Measurements from ENCODE around the gene AFDN.

AFDN gene

GRCh38 chr6:167894965-167895364, 68.3 kb downstream of the AFDN start:
- no peaks in the 10 kb centered on the region for H3F3A ChIP-seq (ENCODE audit: insufficient read depth, low read length)
- H3K27ac ChIP-seq (ENCODE audit: low read length): no peak overlapping the region
- H3K36me3 ChIP-seq (replicated peaks; ENCODE audit: insufficient read depth, low read length): no peaks in the 10 kb centered on the region
- H4K20me1 ChIP-seq (ENCODE audit: insufficient read depth, low read length): no peaks in the 10 kb centered on the region
- H3K4me3 ChIP-seq (ENCODE audit: low read length): no peak overlapping the region
- H3K4me2 ChIP-seq (ENCODE audit: low read depth, low read length): no peak overlapping the region
- TF ChIP-seq CTCF (IDR thresholded peaks at IDR 0.05; ENCODE audit: low read length): no peak
- TF ChIP-seq EZH2phosphoT487 (IDR thresholded peaks at IDR 0.05; ENCODE audit: low read length): no peak
- no peak for TF ChIP-seq EZH2 (optimal IDR thresholded peaks at IDR 0.05; ENCODE audit: low read depth, low read length)
- no peaks in the 10 kb centered on the region for H3K4me1 ChIP-seq (ENCODE audit: low read length)
- no peaks in the 10 kb centered on the region for H3K9me3 ChIP-seq (replicated peaks; ENCODE audit: insufficient read depth, low read length)
- H3K79me2 ChIP-seq (ENCODE audit: low read length): no peaks in the 10 kb centered on the region
- H3K9me2 ChIP-seq (replicated peaks; ENCODE audit: insufficient read depth, low read length): no peaks in the 10 kb centered on the region
- H2AFZ ChIP-seq (ENCODE audit: low read length): no peak overlapping the region
- H3K27me3 ChIP-seq (replicated peaks; ENCODE audit: insufficient read depth, low read length): no peaks in the 10 kb centered on the region
- DNase-seq: no peak
- no peak overlapping the region for H3K9ac ChIP-seq (ENCODE audit: low read length)

- H3K36me3 ChIP-seq (replicated peaks; ENCODE audit: insufficient read depth, low read length): no peaks in the 10 kb centered on the region
- no peaks in the 10 kb centered on the region for H3K79me2 ChIP-seq (ENCODE audit: low read length)
Observed at GRCh38 chr6:167896648-167897047, 69.9 kb downstream of the AFDN start.

GRCh38 chr6:167898673-167899311, 72.1 kb downstream of the AFDN start:
- H3K9ac ChIP-seq (ENCODE audit: low read length): no peak overlapping the region
- no peaks in the 10 kb centered on the region for H3K9me2 ChIP-seq (replicated peaks; ENCODE audit: insufficient read depth, low read length)
- H3K79me2 ChIP-seq (ENCODE audit: low read length): no peaks in the 10 kb centered on the region
- H3K36me3 ChIP-seq (replicated peaks; ENCODE audit: insufficient read depth, low read length): no peaks in the 10 kb centered on the region
- peak; percentile 17 for DNase-seq
- H4K20me1 ChIP-seq (ENCODE audit: insufficient read depth, low read length): no peaks in the 10 kb centered on the region
- no peak overlapping the region for H2AFZ ChIP-seq (ENCODE audit: low read length)
- H3K4me2 ChIP-seq (ENCODE audit: low read depth, low read length): no peak overlapping the region
- H3K4me1 ChIP-seq (ENCODE audit: low read length): no peaks in the 10 kb centered on the region
- H3F3A ChIP-seq (ENCODE audit: insufficient read depth, low read length): no peaks in the 10 kb centered on the region
- H3K9me3 ChIP-seq (replicated peaks; ENCODE audit: insufficient read depth, low read length): no peaks in the 10 kb centered on the region
- no peaks in the 10 kb centered on the region for H3K27me3 ChIP-seq (replicated peaks; ENCODE audit: insufficient read depth, low read length)
- no peak overlapping the region for H3K27ac ChIP-seq (ENCODE audit: low read length)
- TF ChIP-seq CTCF (IDR thresholded peaks at IDR 0.05; ENCODE audit: low read length) (peak; percentile 44), EZH2phosphoT487 (IDR thresholded peaks at IDR 0.05; ENCODE audit: low read length) (no peak)
- no peak overlapping the region for H3K4me3 ChIP-seq (ENCODE audit: low read length)

More at GRCh38 chr6:167896648-167897047, 69.9 kb downstream of the AFDN start:
- no peak overlapping the region for H3K4me3 ChIP-seq (ENCODE audit: low read length)
- H2AFZ ChIP-seq (ENCODE audit: low read length): no peak overlapping the region
- no peaks in the 10 kb centered on the region for H4K20me1 ChIP-seq (ENCODE audit: insufficient read depth, low read length)
- no peaks in the 10 kb centered on the region for H3K9me3 ChIP-seq (replicated peaks; ENCODE audit: insufficient read depth, low read length)
- H3F3A ChIP-seq (ENCODE audit: insufficient read depth, low read length): no peaks in the 10 kb centered on the region
- H3K27me3 ChIP-seq (replicated peaks; ENCODE audit: insufficient read depth, low read length): no peaks in the 10 kb centered on the region
- TF ChIP-seq EZH2phosphoT487 (IDR thresholded peaks at IDR 0.05; ENCODE audit: low read length): no peak
- H3K4me2 ChIP-seq (ENCODE audit: low read depth, low read length): no peak overlapping the region
- H3K9me2 ChIP-seq (replicated peaks; ENCODE audit: insufficient read depth, low read length): no peaks in the 10 kb centered on the region
- no peak overlapping the region for H3K9ac ChIP-seq (ENCODE audit: low read length)
- DNase-seq: no peak
- H3K27ac ChIP-seq (ENCODE audit: low read length): no peak overlapping the region
- H3K4me1 ChIP-seq (ENCODE audit: low read length): no peaks in the 10 kb centered on the region

- H3K9me3 ChIP-seq (replicated peaks; ENCODE audit: insufficient read depth, low read length): no peaks in the 10 kb centered on the region
- no peak overlapping the region for H3K4me2 ChIP-seq (ENCODE audit: low read depth, low read length)
- H3F3A ChIP-seq (ENCODE audit: insufficient read depth, low read length): no peaks in the 10 kb centered on the region
- no peak overlapping the region for H2AFZ ChIP-seq (ENCODE audit: low read length)
- no peak overlapping the region for H3K27ac ChIP-seq (ENCODE audit: low read length)
- TF ChIP-seq EZH2 (optimal IDR thresholded peaks at IDR 0.05; ENCODE audit: low read depth, low read length) (no peak), CTCF (IDR thresholded peaks at IDR 0.05; ENCODE audit: low read length) (no peak), EZH2phosphoT487 (IDR thresholded peaks at IDR 0.05; ENCODE audit: low read length) (no peak)
- H3K4me3 ChIP-seq (ENCODE audit: low read length): no peak overlapping the region
- H3K4me1 ChIP-seq (ENCODE audit: low read length): no peaks in the 10 kb centered on the region
- H3K36me3 ChIP-seq (replicated peaks; ENCODE audit: insufficient read depth, low read length): no peaks in the 10 kb centered on the region
- H3K9me2 ChIP-seq (replicated peaks; ENCODE audit: insufficient read depth, low read length): no peaks in the 10 kb centered on the region
- no peaks in the 10 kb centered on the region for H3K27me3 ChIP-seq (replicated peaks; ENCODE audit: insufficient read depth, low read length)
- H4K20me1 ChIP-seq (ENCODE audit: insufficient read depth, low read length): no peaks in the 10 kb centered on the region
- no peaks in the 10 kb centered on the region for H3K79me2 ChIP-seq (ENCODE audit: low read length)
- no peak overlapping the region for H3K9ac ChIP-seq (ENCODE audit: low read length)
- DNase-seq: no peak
Observed at GRCh38 chr6:167904791-167905190, 78.1 kb downstream of the AFDN start.

All from MM.1S (cell line).